Effector CD8-positive, alpha-beta T cell (primary cell): ENCODE data around the gene GOSR1.
"Not testable (repeated sequence)": the region's sequence is repeated elsewhere in the genome, so short reads cannot be mapped to it uniquely, and the experiment has no call there.

Experiments used
- DNase-seq: peaks from one replicate; lab custom pipeline; 2025; lab: John Stamatoyannopoulos, UW

Gene GOSR1

DNA sequence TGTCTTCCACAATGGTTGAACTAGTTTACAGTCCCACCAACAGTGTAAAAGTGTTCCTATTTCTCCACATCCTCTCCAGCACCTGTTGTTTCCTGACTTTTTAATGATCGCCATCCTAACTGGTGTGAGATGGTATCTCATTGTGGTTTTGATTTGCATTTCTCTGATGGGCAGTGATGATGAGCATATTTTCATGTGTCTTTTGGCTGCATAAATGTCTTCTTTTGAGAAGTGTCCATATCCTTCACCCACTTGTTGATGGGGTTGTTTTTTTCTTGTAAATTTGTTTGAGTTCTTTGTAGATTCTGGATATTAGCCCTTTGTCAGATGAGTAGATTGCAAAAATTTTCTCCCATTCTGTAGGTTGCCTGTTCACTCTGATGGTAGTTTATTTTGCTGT lies 84.6 kb downstream of the GOSR1 start:
- DNase-seq = not testable (repeated sequence)

DNA sequence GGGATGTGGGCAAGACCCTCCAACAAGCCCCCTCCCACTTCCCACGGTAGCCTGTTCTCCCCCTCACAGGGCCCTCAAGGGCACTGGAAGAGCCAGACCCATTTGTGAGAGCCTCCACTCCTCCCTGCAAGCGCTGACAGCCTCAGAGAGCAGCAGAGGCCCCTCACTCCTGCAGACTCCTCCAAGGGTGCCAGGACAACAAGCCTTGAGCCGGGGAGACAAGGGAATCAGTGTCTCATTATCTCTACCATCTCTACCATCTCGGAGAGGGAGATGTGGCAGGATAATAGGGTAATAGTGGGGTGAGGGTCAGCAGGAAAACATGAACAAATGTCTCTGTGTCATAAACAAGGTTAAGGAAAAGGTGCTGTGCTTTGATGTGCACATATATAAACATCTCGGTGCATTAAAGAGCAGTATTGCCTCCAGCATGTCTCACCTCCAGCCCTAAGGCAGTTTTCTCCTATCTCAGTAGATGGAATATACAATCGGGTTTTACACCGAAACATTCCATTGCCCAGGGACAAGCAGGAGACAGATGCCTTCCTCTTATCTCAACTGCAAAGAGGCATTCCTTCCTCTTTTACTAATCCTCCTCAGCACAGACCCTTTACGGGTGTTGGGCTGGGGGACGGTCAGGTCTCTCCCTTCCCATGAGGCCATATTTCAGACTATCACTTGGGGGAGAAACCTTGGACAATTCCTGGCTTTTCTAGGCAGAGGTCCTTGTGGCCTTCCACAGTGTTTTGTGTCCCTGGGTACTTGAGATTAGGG lies 86.1 kb downstream of the GOSR1 start:
- DNase-seq = not testable (repeated sequence)

DNA sequence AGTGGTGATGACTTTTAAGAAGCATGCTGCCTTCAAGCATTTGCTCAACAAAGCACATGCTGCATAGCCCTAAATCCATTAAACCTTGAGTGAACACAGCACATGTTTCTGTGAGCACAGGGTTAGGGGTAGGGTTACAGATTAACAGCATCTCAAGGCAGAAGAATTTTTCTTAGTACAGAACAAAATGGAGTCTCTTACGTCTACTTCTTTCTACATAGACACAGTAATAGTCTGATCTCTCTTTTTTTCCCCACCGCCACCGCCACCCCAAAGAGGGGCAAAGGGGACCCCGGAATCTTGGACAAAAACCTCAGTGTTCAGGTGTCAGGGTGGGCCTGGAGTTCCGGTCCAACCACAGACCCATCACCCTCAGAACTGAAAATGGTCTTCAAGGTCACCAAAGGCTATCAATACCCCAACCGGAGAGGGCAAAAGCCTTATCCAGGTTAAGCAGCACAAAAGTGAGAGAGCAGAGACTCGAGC lies 86.7 kb downstream of the GOSR1 start:
- not testable (repeated sequence) for DNase-seq

DNA sequence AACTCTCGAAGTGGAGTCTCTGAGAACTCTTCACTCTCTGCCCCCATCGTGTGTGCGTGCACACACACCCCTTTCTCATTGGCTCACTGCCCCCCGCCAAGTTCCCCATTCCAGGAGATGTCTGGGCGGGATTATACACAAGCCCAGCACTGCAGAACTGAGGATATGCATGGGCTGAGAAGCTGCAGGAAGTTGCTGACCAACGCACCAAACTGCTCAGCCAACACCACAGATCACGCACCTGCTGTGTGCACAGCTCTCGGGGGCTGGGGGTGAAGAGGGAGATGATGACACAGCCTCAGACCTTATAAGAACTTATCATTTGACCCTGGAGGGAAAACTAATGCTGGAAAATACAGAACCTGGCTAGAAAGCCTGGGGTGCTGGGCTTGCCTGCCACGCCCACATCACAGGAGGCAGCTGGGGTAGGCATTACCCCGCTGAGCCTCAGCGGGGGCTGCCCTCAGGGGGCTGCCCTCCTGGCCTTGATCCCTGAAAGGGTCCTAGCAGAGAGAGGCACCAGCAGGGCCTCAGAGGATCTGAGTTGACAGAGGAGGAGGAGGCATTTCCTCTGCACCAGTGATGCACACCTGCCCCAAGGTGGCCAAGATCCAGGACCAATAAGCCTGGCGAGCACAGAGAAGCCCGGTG lies 87.3 kb downstream of the GOSR1 start:
- DNase-seq = not testable (repeated sequence)

DNA sequence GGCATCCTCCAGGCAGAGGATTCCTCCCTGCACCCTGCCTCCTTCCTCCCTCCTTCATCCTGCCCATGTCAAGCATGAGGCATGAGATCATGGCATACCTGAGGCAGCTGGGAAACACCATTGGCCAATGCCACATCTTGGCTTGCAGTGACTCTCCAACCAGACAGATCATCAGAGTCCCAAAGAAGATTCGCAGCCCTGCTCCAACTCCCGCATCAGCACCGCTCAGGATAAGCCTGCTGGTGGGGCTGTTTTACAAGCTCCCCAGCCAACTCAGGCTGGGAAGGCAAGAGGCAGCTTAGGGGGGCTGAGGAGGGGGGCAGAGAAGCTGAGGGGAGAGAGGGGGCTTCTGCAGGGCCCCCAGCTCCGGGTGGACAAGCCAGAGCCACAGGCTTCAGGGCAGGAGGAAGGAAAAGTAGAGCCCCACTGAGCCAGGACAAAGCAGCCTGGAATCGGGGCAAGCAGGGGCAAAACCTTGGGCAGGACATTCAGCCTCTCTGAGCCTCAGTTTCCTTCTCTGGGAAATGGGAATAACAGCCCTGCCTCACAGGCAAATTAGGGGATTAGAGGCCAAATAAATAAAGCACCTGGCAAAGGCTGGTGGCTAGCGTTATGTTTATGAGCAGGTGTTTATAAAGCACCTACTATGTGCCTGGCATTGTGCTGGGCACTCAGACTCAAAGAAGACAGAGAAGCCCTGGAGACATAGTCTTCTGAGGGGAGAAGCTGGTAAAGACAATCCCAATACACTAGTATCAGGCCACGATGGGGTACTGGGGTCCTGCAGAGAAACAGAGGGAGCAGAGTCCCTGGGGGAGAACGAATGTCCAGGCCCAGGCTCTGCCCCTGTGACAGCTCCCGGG lies 88.1 kb downstream of the GOSR1 start:
- no peak for DNase-seq

DNA sequence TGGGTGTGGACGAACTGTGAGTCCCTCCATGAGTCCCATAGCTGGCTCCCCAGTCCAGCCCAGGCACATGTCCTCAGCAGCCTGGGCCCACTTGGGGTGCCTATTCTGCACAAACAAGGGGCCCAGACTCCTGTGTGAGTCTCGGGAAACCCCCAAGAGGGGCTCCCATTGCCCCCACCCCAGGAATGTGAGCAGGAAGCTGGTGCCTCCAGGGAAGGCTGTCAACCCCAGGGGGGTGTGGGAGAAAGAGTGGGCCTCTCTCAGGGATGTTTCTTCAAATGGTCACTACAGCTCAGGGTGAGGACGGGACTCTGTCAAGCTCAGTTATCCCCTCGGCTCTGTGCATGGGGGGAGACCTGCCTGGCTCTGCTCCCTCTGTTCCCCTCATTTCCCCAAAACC lies 88.9 kb downstream of the GOSR1 start:
- not testable (repeated sequence) for DNase-seq

DNA sequence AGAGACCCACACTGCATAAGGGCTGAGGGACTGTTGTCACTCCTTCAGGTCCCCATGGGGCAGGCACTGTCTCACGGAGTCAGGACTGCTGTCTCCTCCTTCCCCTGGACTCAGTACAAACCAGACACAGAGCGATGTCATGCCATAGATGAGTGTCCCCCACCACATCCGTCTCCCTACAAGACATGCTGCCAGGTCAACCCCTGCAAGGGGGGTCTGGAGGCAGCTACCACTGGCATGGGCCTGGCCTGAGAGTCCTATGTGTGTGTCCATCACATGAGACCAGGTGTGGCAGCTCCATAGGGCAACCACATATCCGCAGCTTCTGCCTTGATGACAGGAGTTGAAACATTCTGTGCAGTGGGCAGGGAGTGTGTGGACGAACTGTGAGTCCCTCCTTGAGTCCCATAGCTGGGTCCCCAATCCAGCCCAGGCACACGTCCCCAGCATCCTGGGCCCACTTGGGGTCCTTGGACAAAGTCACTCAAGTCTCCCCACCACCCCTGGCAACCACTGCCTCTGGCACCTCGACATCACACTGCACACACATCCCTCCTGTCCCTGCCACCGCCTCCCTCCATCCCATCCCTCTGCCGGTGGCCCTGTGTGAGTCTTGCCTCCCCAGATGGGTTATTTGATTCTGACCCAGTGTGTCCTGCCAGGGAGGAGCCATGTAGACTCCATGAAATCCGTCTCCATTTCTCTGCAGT lies 89.5 kb downstream of the GOSR1 start:
- DNase-seq = not testable (repeated sequence)

DNA sequence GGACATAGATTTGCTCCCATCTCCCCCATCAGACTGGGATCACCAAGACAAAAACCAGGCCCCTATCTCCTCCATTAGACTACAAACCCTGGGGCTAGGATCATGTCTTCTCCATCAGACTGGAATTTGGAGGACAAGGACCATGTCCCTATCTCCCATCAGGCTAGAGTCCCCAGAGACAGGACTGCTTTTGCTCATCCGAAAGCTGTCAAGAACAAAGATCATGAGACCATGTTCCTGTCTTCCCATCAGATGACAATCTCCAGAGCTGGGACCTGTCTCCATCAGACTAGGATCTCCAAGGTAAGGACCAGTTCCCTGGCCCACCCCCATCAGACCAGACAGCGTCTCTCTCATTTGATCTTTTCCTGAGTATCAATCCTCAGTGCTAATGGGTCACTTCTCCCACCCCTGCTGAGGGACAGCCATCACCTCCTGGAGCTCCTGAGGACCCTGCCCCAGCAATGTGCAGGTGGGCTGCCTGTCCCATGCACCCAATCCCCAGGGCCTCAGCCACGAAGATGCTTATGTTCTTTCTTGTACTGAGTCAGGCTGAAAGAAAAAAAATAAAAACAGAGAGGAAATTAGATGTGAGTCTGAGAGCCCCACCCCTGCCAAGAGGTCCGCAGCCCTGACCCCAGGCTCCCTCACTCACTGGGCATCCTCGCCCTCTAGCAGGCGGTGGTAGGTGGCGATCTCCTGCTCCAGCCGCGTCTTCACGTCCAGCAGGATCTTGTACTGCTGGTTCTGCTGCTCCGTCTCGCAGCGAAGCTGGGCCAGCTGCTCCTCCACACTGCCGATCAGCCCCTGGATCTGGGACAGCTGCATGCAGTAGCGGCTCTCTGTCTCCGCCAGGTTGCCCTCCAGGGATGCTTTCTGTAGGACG lies 90.3 kb downstream of the GOSR1 start:
- DNase-seq = no peak

DNA sequence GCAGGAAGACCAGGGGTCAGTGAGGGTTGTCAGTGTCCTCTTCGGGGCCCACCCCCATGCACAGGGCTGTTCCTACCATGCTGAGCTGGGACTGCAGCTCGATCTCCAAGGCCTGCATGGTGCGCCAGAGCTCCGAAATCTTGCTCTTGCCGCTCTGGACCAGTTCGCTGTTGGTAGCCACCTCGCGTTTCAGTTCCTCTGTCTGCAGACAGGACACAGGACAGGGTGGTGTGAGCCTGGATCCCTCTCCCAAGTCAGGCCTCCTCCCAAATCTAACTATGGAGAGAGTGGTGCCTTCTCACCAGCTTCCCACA lies 90.9 kb downstream of the GOSR1 start:
- DNase-seq = no peak

DNA sequence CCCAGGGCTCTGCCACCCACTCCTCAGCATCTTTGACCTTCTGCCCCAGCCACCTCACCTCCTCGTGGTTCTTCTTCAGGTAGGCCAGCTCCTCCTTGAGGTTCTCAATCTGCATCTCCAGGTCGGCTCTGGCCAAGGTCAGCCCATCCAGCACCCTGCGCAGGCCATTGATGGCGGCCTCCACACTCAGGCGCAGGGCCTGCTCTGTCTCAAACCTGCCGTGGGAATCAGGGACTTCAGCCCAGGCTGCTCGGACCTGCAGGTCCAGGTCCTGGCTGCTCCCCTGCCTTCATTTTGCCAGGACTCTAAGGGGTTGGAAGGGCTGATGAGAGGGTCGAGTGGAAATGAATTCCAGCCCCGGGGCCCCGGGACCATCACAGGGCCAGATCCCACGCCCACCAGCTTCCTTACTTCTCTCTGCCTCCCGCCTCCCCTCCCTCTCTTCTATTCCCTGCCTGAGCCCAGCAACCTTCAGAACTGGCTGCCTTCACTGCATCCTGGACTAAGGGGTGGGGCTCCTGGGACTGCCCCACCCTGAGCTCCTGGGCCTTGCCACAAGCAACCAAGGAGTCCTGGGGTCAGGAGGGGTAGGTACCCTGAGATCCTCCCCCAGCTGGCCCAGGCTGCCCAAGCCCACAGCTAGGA lies 92.4 kb downstream of the GOSR1 start:
- DNase-seq = not testable (repeated sequence)

DNA sequence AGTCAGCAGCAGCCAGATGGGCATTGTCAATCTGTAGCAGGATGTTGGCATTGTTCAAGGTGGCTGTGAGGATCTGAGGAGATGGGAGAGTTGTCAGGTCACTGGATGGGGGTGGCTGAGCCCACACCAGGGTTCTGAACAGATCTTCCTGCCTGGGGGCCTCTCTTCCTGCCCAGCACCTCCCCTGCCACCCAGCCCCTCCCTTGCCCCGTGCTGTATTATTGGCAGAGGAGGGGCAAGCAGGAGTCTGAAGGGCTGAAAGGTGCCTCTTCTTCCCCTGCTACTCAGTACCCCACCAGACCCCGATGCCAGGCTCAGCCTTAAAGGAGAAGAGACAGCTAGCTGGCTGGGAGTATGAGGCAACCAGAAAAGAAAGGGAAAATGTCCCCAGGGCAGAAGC lies 93.0 kb downstream of the GOSR1 start:
- DNase-seq = no peak

DNA sequence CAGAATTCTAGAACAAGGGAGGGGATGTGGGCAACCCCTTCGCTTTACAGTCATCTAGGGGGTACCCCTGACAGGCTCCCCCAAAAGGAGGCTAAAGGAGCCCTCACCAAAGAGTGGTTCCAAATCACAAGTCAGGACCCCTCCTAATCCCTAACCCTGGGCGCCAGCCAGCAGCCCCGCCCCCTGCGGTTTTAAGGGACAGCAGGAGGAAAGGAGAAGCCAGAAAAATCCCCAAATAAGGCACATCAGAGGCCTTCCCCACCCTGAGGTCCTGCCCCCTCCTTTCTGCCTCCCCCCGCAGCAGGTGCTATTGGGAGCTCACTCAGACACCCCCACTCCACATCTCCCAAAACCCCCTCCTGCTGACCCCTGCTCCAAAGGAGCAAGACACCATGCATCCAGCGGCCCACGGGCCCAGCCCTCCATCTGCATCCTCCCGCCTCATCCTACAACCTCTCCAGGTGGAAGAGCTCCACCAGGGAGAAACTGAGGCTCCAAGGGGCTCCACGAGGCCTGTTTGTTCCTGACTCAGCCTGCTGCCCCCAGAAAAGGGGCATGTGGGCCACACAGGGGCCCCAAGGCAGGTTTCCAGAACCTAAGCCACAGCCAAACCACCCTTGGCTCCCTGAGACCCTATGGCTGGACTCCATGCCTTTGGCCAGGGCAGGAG lies 93.5 kb downstream of the GOSR1 start:
- no peak for DNase-seq

DNA sequence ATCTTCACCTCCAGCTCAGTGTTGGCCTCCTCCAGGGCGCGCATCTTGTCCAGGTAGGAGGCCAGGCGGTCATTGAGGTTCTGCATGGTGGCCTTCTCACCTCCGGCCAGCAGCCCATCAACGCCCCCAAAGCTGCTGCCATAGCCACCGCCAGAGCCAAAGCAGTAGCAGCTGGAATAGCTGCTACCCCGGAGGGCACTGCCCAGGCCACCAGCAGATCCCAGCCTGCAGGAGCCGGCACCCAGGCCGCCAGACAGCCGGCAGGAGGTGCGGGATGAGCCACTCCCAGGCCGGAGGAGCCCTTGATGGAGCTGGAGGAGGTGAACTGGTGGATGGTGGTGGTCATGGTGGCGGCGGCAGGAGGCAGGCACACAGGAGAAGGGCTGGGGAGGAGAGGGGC lies 94.2 kb downstream of the GOSR1 start:
- DNase-seq = not testable (repeated sequence)

DNA sequence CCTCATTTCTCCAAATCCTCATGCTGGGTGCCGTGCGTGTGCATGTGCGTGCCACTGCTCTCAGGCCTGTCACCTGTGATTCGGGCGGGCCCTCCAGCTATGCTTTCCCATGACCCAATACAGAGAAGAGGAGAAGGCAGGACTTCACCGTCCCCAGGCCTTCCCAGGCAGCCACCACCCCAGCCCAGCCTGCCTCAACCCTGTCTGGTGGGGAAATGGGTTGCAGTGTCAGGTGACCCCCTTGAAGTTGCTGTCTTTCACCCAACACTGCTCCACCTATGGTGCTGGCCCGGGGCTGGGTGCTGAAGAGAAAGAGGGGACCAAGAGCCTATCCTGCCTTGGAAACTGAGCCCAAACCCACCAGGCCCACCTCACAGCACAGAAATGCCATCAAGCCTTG lies 94.7 kb downstream of the GOSR1 start:
- DNase-seq = no peak

DNA sequence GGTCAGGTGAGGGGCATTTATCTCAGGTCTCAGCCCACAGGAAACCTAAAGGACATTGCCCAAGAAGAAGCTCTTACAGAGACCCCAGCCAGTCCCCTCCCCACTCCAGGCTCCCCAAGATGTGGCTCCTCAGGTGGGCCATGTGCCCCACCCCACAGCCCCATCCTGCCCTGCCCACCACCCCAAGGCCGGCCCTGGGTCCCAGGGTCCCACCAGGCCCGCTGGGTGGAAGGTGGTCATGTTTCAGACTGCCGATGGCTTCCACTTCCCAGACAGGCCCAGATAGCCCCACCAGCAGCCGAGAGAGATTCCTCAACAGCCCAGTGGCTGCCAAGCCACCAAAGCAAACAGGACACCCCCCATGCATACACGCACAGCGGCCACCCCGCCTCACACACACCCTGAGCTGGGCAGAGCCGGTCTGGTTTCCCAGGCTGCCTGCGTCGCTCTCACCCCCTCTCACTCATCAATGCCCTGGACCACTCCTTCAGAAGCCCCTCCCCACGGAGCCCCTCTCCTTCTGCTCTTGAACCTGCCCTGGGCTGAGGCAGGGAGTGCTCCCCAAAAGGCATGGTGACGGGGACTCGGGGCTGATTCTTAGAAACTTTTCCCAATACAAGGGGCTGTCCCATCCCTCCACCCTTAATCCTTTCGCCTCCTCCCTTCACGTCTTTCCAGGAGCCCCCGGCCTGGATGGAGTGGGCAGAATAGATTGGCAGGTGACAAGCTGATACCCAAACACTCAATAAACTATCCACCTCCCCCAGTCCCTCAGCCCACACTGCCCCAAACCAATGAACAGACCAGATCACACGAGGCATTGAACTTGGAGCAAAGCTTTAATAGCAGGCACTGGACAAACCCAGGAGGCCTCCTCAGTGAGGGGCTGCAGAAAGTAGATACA lies 95.7 kb downstream of the GOSR1 start:
- not testable (repeated sequence) for DNase-seq

DNA sequence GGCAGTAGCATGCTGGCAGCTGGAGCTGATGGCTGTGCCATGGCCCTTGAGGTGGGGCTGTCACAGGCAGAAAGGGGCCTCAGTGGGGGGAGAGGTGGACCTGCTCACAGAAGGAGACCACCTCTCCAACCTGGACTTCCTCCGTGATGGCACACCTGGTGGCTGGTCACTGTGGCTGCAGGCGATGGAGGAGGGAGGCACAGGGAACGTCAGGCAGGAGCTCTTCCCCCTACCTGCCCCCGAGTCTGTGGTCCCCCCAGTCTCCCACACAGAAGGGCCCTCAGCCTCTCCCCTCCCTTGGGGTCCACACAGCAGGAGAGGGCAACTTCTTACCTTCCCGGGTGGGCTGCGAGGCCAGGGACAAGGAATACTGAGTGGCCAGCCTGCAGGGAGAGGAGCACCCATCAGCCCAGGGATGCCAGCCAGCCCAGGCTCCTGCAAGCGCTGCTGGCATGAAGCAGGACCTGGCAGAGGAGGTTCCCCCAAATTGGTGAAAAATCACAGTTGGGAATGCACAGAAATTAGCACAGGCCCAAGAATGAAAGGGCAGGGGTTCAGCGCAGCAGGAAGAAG lies 96.5 kb downstream of the GOSR1 start:
- no peak for DNase-seq

DNA sequence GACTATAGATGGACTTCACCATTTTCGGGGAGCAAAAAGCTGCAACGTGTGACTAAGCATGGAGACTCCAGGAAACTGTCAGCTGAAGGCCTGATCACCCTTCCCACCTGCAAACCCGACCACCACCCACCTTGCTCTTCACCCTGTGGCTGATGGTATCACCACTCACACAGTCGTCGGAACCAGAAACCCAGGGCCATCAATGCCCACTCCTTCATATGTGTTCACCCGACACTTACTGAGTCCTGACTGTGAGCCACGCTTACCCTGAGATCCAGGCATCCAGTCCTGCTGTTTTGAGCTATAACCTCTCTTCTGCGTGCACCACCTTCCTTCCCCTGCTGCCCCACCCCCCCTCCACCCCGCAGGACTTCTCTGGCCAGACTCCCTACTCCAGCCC lies 97.1 kb downstream of the GOSR1 start:
- not testable (repeated sequence) for DNase-seq

DNA sequence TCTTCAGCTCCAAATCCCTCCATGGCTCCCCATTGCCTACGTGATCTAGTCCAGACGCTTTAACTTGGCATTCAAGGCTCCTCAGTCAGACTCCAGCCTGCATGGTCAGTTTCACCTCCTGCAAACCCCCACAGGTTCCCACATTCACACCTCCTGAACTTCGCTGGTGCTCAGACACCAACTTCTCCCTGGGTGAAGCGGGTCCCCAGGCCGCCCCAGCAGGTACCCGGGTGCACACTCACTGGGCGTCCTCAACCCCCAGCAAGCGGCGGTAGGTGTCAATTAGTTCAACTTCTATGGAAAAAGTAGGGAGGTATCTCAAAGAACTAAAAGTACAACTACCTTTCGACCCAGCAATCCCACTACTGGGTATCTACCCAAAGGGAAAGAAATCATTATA lies 97.6 kb downstream of the GOSR1 start:
- not testable (repeated sequence) for DNase-seq
